Body of pancreas (tissue), 4 donors: ENCODE data around the gene PCDHGA2.

Experiments used
- POLR2A ChIP-seq, 3 donors: fragments of 450-650 bp; IDR thresholded peaks; one replicate each; pipeline ENCODE4 v1.6.1; 2016; ENCODE audit warnings: antibody characterized with exemption in 3 of 3, mild to moderate bottlenecking in 2 of 3
- TF ChIP-seq, protein P1 (sequence below), 7 experiments: fragments of 450-650 bp in 4 of 7; fragments of 200-600 bp in 3 of 7; sonication (generic) in 3 of 7; IDR thresholded peaks; one replicate each; pipeline ENCODE4 v1.5.1; 2016 to 2019; ENCODE audit warnings: antibody characterized with exemption in 7 of 7

- TF ChIP-seq, protein P1, sequence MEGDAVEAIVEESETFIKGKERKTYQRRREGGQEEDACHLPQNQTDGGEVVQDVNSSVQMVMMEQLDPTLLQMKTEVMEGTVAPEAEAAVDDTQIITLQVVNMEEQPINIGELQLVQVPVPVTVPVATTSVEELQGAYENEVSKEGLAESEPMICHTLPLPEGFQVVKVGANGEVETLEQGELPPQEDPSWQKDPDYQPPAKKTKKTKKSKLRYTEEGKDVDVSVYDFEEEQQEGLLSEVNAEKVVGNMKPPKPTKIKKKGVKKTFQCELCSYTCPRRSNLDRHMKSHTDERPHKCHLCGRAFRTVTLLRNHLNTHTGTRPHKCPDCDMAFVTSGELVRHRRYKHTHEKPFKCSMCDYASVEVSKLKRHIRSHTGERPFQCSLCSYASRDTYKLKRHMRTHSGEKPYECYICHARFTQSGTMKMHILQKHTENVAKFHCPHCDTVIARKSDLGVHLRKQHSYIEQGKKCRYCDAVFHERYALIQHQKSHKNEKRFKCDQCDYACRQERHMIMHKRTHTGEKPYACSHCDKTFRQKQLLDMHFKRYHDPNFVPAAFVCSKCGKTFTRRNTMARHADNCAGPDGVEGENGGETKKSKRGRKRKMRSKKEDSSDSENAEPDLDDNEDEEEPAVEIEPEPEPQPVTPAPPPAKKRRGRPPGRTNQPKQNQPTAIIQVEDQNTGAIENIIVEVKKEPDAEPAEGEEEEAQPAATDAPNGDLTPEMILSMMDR (IDR thresholded peaks at IDR 0.05): no peak
- TF ChIP-seq POLR2A (IDR thresholded peaks at IDR 0.05): no peak
These were observed 50.8 kb downstream of the PCDHGA2 start for GRCh38 chr5:141389153-141390042.
